HepG2 (cell line): ENCODE data around the gene GNG7. TPM values are rescaled to one million over a fixed set of nuclear protein-coding genes. Genes with fewer than 3 reads are reported as not detected.

Experiments used
- CCDC6 ChIP-seq: sonication (generic); formaldehyde crosslinking; IDR thresholded peaks from 2 replicates; pipeline ENCODE4 v1.8.1; 2022; ENCODE audit warnings: mild to moderate bottlenecking, missing genetic modification reagents, moderate library complexity
- CEBPG ChIP-seq: IDR thresholded peaks from 2 replicates; pipeline ENCODE4 v1.6.1; 2016
- ERF ChIP-seq: IDR thresholded peaks from 2 replicates; pipeline ENCODE4 v1.6.1; 2018; ENCODE audit warnings: missing biosample characterization, missing genetic modification reagents
- GLI4 ChIP-seq: sonication (generic); formaldehyde crosslinking; IDR thresholded peaks from 2 replicates; pipeline ENCODE4 v1.5.1; 2020; ENCODE audit warnings: missing genetic modification reagents, mild to moderate bottlenecking, moderate library complexity, borderline replicate concordance
- HOMEZ ChIP-seq: IDR thresholded peaks from 2 replicates; pipeline ENCODE4 v1.6.1; 2016; ENCODE audit warnings: low read depth
- IKZF5 ChIP-seq: IDR thresholded peaks from 2 replicates; pipeline ENCODE4 v1.6.1; 2018; ENCODE audit warnings: missing genetic modification reagents, mild to moderate bottlenecking, missing compliant biosample characterization
- NFYB ChIP-seq: sonication (generic); formaldehyde crosslinking; IDR thresholded peaks from 2 replicates; pipeline ENCODE4 v1.4.0; 2020; ENCODE audit warnings: missing genetic modification reagents
- RAD21 ChIP-seq: fragments of 450-650 bp; formaldehyde crosslinking; IDR thresholded peaks from 2 replicates; pipeline ENCODE4 v1.5.0; 2020; ENCODE audit warnings: mild to moderate bottlenecking
- RARA ChIP-seq: IDR thresholded peaks from 2 replicates; pipeline ENCODE4 v1.6.1; 2016; ENCODE audit warnings: missing genetic modification reagents, missing compliant biosample characterization
- RCOR2 ChIP-seq: IDR thresholded peaks from 2 replicates; pipeline ENCODE4 v1.6.1; 2016; ENCODE audit warnings: missing biosample characterization, missing genetic modification reagents
- ZC3H13 ChIP-seq: sonication (generic); formaldehyde crosslinking; IDR thresholded peaks from 2 replicates; pipeline ENCODE4 v1.8.1; 2023; ENCODE audit warnings: mild to moderate bottlenecking, missing genetic modification reagents, moderate library complexity
- ZNF709 ChIP-seq: sonication (generic); formaldehyde crosslinking; IDR thresholded peaks from 2 replicates; pipeline ENCODE4 v1.5.0; 2020; ENCODE audit warnings: mild to moderate bottlenecking, missing genetic modification reagents
- ZNF710 ChIP-seq: sonication (generic); formaldehyde crosslinking; IDR thresholded peaks from 2 replicates; pipeline ENCODE4 v1.5.0; 2020; ENCODE audit warnings: mild to moderate bottlenecking, missing genetic modification reagents, borderline replicate concordance
- ZNF784 ChIP-seq: sonication (generic); formaldehyde crosslinking; IDR thresholded peaks from 2 replicates; pipeline ENCODE4 v1.5.1; 2020; ENCODE audit warnings: missing genetic modification reagents, mild to moderate bottlenecking, borderline replicate concordance
- ZNF883 ChIP-seq: sonication (generic); formaldehyde crosslinking; IDR thresholded peaks from 2 replicates; pipeline ENCODE4 v1.5.1; 2020; ENCODE audit warnings: mild to moderate bottlenecking, missing genetic modification reagents; ENCODE audit errors: not compliant biosample characterization
- polyA plus RNA-seq, 8 experiments: library from polyadenylated mRNA; depleted of rRNA in 3 of 8; stranded (reverse) in 7 of 8; unstranded in 1 of 8; fragments of >200 nt; fragmentation: Illumina TruSeq in 4 of 8; extraction: Trizol in 4 of 8; gene quantifications; 2 replicates each; pipeline versions ENCODE4 v1.2.1 to v1.2.3, GENCODE V29; 2011 to 2016; ENCODE audit warnings: low read depth in 4 of 8, missing spikeins in 1 of 8, mixed read lengths in 1 of 8; ENCODE audit not compliant: insufficient read depth in 1 of 8
- total RNA-seq, 5 experiments: library from RNA; depleted of rRNA; stranded (reverse); fragments of >200 nt; fragmentation: Illumina TruSeq; extraction: Trizol; gene quantifications; 2 replicates each; pipeline ENCODE4 v1.2.3, GENCODE V29; 2016; ENCODE audit warnings: low read depth in 1 of 5
- TF ChIP-seq, protein P1 (sequence below): sonication (generic); formaldehyde crosslinking; IDR thresholded peaks from 2 replicates; pipeline ENCODE4 v1.4.0; 2020; ENCODE audit warnings: mild to moderate bottlenecking, missing genetic modification reagents
- TF ChIP-seq, protein P2 (sequence below): sonication (generic); formaldehyde crosslinking; IDR thresholded peaks from 2 replicates; pipeline ENCODE4; 2020; ENCODE audit warnings: missing genetic modification reagents, mild to moderate bottlenecking, borderline replicate concordance
- TF ChIP-seq, protein P3 (sequence below): IDR thresholded peaks from 2 replicates; pipeline ENCODE4 v1.6.1; 2016; ENCODE audit warnings: low read depth, borderline replicate concordance

Gene GNG7
- total and polyA plus RNA-seq, 2 of the 13 experiments (the other 11 are each of a cell fraction or from before 2014, with no cell fraction given) = 1.4 to 3.3 TPM

- TF ChIP-seq, protein P1, sequence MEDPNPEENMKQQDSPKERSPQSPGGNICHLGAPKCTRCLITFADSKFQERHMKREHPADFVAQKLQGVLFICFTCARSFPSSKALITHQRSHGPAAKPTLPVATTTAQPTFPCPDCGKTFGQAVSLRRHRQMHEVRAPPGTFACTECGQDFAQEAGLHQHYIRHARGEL (CRISPR knock-in tag) = 0 out of 2 replicates have a peak, but pooled peaks have one; percentile 27
- TF ChIP-seq, protein P2, sequence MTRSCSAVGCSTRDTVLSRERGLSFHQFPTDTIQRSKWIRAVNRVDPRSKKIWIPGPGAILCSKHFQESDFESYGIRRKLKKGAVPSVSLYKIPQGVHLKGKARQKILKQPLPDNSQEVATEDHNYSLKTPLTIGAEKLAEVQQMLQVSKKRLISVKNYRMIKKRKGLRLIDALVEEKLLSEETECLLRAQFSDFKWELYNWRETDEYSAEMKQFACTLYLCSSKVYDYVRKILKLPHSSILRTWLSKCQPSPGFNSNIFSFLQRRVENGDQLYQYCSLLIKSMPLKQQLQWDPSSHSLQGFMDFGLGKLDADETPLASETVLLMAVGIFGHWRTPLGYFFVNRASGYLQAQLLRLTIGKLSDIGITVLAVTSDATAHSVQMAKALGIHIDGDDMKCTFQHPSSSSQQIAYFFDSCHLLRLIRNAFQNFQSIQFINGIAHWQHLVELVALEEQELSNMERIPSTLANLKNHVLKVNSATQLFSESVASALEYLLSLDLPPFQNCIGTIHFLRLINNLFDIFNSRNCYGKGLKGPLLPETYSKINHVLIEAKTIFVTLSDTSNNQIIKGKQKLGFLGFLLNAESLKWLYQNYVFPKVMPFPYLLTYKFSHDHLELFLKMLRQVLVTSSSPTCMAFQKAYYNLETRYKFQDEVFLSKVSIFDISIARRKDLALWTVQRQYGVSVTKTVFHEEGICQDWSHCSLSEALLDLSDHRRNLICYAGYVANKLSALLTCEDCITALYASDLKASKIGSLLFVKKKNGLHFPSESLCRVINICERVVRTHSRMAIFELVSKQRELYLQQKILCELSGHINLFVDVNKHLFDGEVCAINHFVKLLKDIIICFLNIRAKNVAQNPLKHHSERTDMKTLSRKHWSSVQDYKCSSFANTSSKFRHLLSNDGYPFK = peak; percentile 46; the same call in 1 of the 2 replicates
- TF ChIP-seq NFYB (CRISPR knock-in tag) (no peak), ZNF784 (CRISPR knock-in tag) (peak; percentile 40; the same call in 1 of the 2 replicates), IKZF5 (CRISPR knock-in tag) (0 out of 2 replicates have a peak, but pooled peaks have one; percentile 67), CEBPG (CRISPR knock-in tag) (peak; percentile 52; the same call in 1 of the 2 replicates), HOMEZ (CRISPR knock-in tag) (0 out of 2 replicates have a peak, but pooled peaks have one; percentile 17), ERF (peak; percentile 86), RARA (peak; percentile 69), ZNF709 (CRISPR knock-in tag) (0 out of 2 replicates have a peak, but pooled peaks have one; percentile 30), ZC3H13 (no peak), GLI4 (CRISPR knock-in tag) (0 out of 2 replicates have a peak, but pooled peaks have one; percentile 25), RAD21 (CRISPR knock-in tag) (peak; percentile 99), ZNF883 (CRISPR knock-in tag) (peak; percentile 67), CCDC6 (CRISPR knock-in tag) (0 out of 2 replicates have a peak, but pooled peaks have one; percentile 46), ZNF710 (CRISPR knock-in tag) (peak; percentile 86; the same call in 1 of the 2 replicates), RCOR2 (CRISPR knock-in tag) (no peak)
- TF ChIP-seq, protein P3, sequence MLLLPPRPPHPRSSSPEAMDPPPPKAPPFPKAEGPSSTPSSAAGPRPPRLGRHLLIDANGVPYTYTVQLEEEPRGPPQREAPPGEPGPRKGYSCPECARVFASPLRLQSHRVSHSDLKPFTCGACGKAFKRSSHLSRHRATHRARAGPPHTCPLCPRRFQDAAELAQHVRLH (CRISPR knock-in tag) = peak; percentile 60; the same call in 1 of the 2 replicates
Measured at GRCh38 chr19:2474232-2475017, 228.1 kb downstream of the GNG7 start (continued).
